ENCODE data around the gene MDP1.
"Not testable (repeated sequence)": the region's sequence is repeated elsewhere in the genome, so short reads cannot be mapped to it uniquely, and the experiment has no call there.

The MDP1 gene

DNA sequence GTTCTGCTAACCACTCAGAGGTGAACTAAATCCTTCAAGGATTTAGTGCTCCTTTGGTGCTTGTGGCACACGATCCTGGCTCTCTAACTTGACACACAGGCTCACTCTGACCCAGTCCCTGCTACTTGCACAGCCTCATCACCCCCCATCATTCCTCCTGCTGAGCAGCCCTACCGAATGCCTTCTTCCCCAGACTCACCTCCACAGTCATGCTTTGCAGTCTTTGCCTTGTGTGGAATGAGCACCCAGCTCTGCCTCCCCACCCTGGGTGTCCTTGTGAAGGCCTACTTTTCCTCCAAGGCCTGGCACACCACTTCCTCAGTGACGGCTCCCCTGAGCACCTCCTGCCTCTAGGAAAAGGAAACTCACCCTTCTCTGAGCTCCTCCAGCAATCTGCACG lies 34.5 kb upstream of the MDP1 start:
- no peak for DNase-seq (ENCODE audit: low spot score)

DNA sequence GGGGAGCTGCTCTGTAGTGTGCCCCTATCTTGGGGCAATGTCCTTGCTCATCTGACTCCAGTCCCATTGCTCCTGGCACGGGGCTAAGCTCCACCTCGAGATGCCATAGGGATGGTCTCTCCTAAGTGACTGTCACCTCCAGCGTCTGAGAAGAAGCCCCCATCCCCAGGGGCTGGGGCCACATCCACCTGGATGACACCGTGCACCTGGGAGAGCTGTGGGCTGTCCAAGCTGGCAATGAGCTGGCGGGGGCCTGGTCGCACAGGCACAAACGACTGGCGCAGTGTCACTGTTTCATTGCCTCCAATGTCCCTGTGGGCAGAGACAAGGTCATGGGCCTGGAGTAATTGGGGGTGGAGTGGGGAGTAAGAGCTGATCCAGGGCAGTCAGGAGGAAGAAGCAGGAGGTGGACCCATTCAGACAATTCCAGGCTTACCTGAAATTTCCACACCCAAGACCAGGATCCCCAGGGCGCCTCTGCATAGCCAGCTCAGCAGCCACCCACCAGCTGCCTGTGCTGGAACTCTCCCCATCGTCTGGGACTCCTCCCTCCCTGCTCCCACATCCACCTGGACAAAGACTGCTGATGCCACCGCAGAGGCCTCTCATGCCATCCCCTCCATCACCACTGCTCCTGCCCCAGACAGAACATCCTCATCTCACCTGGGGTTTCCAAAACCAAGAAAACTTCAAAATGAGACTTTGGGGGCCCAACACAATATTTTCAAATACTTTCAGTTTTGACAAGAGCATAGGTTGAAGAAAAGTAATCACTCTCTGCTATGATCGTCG lies 33.6 kb upstream of the MDP1 start:
- no peak for DNase-seq (ENCODE audit: low spot score)

DNA sequence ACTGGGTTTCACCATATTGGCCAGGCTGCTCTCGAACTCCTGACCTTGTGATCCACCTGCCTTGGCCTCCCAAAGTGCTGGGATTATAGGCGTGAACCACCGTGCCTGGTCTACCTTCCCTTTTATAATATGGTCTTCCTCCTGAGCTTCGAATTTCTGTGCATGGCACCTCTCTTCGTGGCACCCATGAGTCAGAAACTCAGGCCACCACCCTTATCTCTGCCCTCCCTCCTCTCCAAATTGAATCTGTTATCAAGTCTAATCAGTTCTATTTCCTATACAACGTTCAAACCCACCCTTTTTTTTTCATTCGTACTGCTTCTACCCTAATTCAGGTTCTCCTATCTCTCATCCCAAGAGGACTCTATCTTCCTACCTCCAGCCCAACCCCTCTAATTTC lies 31.6 kb upstream of the MDP1 start:
- no peak for DNase-seq (ENCODE audit: low spot score)

DNA sequence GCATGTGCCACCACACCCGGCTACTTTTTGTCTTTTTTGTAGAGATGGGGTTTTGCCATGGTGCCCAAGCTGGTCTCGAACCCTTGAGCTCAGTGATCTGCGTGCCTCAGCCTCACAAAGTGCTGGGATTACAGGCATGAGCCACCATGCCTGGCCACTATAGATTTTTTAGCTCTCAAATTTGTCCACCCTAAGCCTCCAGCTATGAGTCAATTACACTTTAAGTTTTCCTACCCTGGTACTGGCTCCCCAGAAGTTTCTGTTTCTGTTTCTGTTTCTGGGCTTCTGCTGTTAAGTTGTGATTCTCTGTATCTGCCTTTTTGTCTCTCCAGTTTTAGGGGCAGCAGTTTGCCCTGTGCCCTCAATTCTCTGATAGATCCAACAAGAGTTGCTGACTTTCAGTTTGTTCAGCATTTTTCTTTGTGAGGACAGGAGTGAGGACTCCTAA lies 30.9 kb upstream of the MDP1 start:
- no peak for DNase-seq (ENCODE audit: low spot score)

DNA sequence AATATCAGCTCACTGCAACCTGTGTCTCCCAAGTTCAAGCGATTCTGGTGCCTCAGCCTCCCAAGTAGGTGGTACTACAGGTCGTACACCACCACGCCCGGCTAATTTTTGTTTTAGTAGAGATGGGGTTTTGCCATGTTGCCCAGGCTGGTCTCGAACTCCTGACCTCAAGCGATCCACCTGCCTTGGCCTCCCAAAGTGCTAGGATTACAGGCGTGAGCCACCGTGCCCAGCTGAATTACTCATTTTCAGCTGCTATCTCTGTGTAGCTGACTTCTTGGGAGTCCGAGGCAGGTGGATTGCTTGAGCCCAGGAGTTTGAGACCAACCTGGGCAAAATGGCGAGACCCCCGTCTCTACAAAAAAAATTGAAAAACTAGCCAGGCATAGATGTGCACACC lies 29.5 kb upstream of the MDP1 start:
- not testable (repeated sequence) for DNase-seq (ENCODE audit: low spot score)

DNA sequence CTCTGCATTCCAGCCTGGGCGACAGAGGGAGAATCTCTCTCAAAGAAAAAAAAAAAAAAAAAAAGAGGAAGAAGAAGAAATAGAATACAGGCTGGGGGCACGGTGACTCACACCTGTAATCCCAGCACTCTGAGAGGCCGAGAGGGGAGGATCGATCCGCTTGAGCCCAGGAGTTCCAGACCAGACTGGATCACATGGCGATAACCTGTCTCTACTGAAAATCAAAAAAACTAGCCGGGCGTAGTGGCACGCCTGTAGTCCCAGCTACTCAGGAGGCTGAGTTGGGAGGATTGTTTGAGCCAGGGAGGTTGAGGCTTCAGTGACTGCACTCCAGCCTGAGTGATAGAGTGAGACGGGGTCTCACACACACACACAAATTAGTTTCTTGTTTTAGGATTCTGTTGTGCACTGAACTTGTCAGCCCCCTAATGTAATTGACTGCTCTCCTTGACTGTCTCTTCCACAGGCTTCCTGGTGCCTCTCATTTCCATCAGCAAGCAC lies 27.5 kb upstream of the MDP1 start:
- DNase-seq (ENCODE audit: low spot score), result no peak

DNA sequence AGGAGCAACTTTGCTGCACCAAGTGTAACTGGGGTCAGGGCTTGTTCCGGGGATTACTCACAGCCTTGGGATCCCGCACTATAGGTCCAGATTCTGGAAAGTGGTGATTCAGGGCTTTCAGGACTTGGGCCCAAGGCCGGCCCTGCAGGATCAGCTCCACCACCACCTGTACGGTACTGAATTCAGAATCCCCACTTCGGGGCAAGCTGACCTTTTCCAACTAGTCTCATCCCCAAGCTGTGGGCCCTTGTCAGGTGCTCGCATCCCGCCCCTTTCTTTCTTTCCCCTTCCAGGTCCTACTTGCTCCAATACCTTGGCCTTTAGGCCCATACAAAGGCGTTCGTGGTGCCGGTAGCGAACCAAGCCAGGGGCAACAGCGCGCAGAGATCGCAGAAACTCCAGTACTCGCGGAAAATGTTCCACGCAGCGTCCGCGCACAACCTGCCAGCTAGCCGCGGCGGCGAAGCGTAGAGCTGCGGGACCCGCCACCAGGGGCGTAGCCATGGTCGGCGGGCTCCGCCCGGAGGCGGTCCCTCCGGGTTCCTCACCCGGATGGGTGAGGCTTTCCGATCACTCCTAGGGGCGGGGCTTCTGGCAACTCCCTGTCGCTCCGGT lies 26.1 kb upstream of the MDP1 start:
- peak; percentile 98 for DNase-seq (ENCODE audit: low spot score)

DNA sequence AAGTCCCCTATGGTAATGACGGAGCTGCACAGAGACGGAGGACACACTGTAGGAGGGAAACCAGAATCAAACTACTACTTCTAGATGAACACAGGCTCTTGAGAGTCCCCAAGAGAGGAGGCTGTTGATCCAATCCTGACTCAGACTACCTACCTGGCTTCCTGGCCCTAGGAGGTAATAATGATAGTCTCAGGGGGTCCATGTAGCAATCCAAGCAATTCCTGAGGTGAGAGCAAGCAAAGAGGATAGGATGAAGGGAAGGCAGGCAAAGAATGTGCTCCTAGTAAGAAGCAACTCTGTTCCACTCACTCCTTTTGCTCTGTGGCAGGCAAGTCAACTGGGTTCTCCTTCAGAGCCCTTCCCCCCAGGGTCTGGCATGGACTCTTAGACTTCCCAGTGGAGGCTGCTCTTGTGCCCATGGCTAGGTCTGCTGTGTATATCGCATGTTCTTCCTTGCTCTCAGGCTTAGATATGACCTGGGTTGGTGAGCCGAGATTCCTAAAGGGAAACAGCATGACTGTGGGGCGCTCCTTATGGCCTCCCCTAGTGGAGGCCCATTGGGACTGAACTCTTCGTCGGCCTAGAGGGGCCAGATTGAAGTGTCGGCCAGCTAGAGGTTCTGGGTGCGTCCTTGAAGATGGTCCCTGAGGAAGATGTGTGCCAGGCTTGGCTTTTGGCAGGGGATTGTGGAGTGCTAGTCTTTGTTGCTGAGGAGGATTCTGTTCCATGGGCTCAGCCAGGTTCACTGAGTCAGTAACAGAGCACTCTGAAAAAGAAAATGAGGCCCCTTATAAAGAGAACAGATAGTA lies 24.4 kb upstream of the MDP1 start:
- no peak for DNase-seq (ENCODE audit: low spot score)

DNA sequence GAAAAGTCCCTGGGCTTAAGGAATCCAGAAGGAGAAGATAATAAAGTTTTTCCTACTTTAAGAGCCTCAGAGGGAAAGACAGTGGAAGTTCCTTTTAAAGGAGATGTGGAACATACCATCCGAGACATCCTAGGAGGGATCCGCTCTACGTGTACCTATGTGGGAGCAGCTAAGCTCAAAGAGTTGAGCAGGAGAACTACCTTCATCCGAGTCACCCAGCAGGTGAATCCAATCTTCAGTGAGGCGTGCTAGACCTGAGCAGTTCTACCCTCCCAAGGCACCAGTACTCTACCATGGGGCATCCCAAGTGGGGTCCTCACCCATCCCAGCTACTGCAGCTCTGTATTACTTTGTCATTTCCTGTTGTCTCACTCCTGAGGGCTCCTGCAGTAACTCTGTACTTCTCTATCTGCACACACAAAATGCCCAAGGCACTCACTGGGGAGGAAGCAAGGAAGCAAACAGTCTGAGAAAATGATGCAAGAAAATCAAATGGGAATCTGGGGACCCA lies 22.7 kb upstream of the MDP1 start:
- DNase-seq (ENCODE audit: low spot score), result no peak

DNA sequence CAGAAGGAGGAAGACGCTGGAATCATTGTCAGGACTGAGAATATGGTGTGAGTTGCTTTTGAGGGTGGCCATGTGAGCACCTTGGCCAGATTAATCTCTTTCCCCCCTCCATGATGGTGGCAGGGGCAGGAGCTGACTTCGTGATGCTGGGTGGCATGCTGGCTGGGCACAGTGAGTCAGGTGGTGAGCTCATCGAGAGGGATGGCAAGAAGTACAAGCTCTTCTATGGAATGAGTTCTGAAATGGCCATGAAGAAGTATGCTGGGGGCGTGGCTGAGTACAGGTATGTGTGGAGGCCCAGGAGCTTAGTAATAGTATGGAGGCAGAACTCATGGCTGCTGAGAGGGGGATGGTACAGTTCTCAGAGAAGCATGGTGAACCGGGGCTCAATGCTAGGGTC lies 22.3 kb upstream of the MDP1 start:
- no peak for DNase-seq (ENCODE audit: low spot score)

DNA sequence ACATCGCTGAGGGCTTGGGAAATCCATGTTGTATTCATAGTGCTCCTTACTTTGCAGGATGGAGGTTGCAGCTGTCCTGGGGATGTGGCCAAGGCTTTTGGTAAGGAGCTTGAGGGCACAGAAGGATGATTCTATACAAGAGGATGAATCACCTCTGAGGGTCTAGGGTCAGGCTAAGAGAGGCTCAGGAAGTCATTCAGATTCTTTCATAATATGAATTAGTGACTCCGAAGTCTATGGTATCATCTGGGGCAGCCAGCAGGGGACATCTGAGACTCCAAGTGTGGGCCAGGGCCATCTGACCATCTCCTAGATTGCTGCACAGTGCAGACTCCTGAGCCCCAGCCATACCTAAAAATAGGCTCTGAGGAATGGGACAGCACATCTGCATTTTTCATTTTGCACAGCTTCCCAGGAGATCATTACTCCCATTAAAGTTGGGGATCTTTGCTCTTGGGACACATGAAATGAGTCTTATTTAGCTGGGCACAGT lies 21.6 kb upstream of the MDP1 start:
- DNase-seq (ENCODE audit: low spot score), result no peak

DNA sequence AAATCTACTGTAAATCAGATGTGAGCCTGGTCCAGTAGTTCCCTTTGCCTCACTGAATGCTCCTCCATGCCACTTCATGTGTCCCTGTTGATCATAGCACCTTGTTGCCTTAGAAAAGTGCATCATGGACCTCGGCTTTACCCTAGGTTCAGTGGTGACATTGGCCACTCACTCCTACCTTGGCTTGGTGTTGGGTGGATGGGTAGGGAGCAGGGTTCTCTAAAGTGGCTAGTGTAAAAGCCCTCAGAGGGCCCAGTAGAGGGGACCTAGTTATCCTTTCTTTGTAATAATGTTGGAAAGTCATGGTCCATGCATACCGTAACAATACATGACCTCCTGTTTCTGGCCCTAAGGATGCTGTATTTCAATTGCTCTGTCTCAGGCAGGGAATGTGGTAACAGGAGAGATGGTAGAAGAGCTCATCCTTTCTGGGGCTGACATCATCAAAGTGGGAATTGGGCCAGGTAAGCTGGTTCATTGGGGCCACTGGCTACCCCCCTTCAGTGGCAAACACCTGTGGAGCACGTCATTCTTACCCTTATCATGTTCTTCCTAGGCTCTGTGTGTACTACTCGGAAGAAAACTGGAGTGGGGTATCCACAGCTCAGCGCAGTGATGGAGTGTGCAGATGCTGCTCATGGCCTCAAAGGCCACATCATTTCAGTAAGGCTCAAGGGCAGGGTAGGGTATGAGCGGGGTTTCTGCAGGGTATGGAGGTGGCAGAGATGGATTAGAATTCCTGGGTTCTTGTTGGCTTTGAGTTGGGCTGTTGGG lies 21.0 kb upstream of the MDP1 start:
- DNase-seq (ENCODE audit: low spot score), result no peak

DNA sequence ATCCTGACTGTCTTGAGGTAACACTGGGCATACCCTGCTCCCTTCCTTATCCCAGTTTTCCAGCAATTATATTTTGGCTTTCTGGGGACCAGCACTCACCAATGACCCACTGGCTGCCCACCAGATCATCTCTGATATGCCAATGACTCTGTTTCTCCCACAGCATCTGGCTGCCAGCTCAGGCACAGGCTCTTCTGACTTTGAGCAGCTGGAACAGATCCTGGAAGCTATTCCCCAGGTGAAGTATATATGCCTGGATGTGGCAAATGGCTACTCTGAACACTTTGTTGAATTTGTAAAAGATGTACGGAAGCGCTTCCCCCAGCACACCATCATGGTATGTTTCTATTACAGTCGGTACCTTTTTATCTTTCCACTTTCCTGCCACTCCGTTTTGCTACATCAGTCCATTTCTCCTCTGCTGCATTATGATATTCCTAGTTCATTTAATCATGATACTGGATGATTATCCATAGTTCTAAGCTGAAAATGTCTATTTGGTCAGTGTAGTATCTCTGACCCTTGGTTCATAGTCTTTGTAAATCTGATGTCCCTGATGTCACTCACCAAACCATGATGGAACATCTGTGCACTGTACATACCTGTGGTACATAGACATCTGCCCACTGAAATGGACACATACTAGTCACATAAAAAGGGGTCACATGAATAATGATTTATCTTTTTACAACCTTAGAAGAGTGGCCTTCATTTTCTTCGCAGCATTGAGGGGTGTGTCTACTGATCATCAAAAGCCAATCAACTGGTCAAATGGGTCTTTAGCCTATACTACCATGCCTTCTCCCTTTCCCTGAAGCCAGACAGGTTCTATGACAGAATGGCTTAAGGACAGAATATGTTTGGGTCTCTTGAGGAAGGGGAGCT lies 20.2 kb upstream of the MDP1 start:
- no peak for DNase-seq (ENCODE audit: low spot score)

DNA sequence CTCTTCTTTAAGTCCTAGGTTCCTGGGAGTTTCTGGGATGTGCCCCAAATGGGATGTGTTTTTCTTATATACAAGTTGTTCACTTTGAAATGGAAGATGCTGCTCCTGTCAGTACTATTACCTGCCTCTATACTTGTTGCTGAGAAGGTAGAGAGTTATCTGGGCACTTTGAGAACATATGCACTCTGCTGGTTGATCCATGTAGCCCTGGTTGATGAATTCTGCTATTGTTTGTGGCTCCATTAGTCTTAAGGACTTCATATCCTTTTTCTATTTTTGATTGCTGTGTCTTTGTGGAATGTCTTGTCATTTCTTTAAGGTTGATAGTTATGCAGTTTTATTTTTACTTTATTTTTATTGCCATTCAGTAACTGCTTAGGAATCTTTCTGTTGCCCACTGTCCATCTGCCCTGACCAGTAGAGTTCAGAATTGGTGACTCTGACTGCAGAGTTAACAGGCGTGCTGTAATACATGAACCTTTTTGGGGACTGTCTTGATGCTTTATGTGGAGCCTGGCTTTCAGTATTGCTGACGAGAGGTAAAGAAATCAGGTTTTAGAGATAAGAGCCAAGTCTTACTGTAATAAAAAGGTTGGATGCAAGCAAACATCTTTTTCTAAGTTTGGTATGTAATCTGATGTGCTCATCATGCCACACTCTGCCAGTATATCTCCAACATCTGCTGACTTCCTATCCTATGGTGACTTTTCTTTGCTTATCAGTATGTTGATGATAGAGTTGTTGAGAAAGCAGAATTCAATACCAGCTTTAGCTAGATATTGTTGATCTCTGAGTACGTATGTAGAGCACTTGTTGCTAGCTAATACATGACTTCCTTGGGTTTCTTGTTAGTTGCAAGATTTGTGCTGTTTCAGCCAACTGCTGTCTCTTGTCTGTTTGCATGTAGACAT lies 18.5 kb upstream of the MDP1 start:
- DNase-seq (ENCODE audit: low spot score), result no peak

DNA sequence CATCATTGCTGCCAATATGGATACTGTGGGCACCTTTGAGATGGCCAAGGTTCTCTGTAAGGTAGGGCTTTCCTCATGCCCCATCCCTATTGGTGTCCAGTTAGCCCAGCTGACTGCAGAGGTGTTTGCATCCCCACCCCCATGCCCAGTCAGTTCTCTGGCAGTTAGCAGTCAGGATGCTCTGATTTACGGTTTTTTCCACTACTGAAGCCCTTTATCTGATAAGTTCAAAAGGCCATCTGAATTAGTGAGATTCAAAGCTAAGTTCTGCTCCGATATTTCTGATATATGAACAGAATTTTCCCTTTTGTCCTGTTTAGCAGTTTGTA lies 17.6 kb upstream of the MDP1 start:
- no peak for DNase-seq (ENCODE audit: low spot score)

DNA sequence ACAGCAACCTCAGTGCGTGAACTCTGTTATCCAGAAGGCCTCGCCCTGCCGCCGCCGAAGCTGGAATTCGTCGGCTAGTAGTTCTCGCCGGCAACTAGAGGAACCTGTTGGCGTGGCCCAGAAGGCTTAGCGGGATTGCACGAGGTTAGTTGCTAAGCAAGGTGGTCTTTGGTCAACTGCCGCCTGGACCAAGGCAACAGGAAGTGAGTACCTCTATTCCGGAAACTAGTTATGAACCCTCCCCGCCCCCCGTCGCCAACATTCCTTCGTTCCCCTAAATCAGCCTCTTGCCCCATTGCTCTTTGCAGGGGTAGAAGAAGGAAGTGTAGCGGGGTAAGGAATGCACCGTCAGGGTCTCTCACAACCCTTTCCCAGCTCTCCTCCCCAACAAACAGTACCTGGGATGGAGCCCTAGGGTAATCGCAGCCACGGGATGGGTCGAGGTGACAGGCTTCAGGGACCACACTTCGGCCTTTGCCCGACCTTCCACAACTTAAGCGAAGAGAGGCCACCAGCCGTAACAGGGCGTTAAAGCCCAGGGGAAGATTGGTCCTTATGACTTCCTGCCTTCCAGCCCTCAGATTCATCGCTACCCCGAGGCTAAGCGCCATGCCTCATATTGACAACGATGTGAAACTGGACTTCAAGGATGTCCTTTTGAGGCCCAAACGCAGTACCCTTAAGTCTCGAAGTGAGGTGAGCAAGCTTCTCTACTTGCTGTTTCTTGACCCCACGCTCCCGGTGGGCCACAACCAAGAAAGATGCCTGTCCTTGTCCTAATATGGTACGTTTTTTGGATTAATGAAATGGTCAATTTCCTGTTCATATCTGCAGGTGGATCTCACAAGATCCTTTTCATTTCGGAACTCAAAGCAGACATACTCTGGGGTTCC lies 17.0 kb upstream of the MDP1 start, which contains the start of gene GMPR2:
Gene GMPR2, plus strand, starts transcription at position 285 of the 893 bp plus-strand sequence. Its CDS starts 325 bp downstream, at position 610.
- peak; percentile 63 for DNase-seq (ENCODE audit: low spot score)

DNA sequence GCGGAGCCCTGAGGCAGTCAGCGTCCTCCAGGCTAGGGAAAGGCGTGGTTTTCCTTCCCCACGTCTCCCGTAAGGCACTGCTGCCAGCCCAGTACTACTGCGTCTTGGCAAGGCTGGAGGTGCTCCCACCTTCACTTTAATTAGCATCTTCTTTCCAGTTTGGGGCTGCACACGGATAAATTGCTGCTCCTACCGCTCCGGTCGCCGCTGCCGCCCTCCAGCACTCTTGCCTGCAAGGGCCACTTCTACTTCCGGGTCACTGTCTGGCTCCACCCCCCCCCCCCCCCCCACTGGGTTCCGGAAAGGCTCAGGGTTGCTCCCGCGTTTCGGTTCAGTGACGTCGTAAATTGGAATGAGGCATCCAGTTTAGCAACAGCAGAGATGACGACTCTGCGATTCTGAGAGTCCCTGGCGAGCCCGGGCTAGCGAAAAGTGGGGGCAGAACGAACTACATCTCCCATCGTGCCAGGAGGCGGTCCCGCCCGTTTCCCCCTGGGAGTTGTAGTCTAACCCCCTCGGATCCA lies 16.3 kb upstream of the MDP1 start, which contains the start of gene NEDD8:
Gene NEDD8, minus strand, starts transcription at position 247 of the 524 bp plus-strand sequence. Its CDS starts 100 bp downstream, at position 147.
- peak; percentile 88 for DNase-seq (ENCODE audit: low spot score)

Data from germinal center (tissue), 1 donor.